Hematopoietic multipotent progenitor cell treated with erythropoietin and hydrocortisone succinate and interleukin-3 and kit ligand, for 6 days (in vitro differentiated cells): ENCODE results near the gene PPP3R2.
"Not testable (repeated sequence)": the region's sequence is repeated elsewhere in the genome, so short reads cannot be mapped to it uniquely, and the experiment has no call there.

ENCODE experiments used
- DNase-seq: peaks from one replicate; pipeline ENCODE4 v3.0.0-alpha.2; 2015

The PPP3R2 gene

GRCh38 chr9:101594796-101595195 is at the start of gene PPP3R2:
Gene PPP3R2 (minus strand): TSS chr9:101594969. CDS start chr9:101594921, 48 bp downstream.
- no peak for DNase-seq

DNA sequence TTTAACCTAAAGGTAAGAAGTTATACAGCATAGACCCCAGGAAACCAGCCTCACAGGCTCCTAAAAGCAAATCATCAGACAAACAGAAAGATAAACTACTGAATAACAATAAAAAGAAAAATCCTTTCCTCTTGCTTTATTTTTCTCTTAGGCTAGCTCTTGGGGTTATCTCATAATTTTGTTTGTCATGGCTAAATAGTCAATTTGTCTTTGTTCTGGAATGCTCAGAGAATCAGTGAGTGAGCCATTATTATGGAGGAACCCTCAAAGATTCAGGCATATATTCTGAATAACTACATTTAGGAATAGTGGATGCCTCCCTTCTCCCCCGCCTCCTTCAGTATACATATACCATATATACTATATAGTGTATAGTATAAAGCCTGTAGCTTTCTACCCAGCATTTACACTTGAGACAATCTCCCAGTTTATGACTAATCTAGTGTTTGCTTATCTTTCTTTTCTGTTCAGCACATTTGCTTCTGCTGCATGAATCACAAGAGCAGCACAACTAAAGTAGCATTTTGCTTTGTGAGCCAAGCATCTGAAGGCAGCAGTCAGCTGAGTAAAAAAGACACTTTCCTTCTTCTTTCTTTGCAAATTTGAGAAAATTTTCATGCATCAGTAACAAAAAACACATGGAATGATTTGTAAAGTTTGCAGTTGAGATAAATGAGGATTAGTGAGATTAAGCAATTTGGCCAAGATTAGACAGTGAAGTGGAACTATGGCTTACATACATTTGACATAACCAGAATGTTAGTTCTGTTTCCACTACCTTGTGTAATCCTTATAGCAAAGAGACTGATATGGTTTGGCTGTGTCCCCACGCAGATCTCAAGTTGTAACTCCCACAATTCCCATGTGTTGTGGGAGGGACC is 45.3 kb upstream of the PPP3R2 start:
- DNase-seq, result peak; percentile 69

GRCh38 chr9:101639311-101639710 is 44.5 kb upstream of the PPP3R2 start:
- no peak for DNase-seq

GRCh38 chr9:101636247-101636646 is 41.5 kb upstream of the PPP3R2 start:
- DNase-seq, result no peak

DNA sequence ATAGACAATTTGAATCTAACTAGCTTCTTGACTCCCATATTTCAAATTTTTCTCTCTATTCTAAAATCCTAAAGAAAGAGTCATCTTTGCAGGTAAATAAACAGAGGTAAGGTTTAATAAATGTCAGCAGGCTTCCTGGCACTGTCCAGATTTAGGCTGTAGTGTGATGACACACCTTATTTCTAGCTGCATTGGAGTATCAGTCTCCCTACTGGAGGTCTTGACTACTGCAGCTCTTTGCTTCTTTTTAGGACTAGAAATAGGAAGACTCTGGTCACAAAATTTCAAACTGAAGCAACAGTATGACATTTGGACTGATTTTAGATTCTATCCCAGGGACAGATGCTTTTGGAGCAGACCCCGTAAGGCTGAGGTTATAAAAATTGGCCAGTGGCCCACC is 40.7 kb upstream of the PPP3R2 start:
- no peak for DNase-seq

GRCh38 chr9:101634741-101635409 is 40.1 kb upstream of the PPP3R2 start:
- DNase-seq, result no peak

DNA sequence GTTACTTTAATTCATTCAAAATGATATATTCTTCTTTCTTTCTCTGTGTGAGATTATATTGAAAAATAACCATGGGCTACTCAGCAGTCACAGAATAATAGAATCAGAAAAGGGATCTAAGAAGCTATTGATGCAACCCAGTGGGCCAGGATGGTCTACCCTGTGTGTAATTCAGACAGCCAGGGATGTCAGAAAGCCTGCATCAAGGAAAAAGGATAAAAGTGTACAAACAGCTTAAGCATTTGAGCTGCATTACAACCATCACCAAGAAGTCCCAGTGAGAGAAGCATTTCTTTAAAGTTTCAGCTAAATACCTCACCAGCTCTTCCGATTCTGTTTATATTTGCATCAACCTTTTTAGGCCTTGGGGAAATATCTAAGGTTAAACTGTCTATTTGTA is 37.8 kb upstream of the PPP3R2 start:
- DNase-seq, result no peak

DNA sequence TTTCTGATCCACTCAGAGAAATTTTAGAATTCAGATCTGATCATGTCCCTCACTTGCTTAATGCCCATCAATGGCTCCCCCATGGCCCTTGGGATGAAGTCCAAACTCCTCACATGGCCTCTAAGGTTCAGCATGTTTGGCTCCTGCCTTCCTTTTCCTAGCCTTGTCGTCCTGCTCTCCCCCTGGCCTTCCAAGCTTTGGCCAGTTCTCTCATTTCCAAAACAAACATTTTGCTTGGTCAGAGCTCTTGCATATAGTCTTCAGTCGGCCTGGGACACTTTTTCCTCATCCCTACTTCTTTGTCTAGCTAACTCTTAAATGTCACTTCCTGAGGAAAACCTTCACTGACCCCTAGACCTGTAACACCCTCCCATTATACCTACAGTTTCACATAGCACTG is 37.1 kb upstream of the PPP3R2 start:
- no peak for DNase-seq

DNA sequence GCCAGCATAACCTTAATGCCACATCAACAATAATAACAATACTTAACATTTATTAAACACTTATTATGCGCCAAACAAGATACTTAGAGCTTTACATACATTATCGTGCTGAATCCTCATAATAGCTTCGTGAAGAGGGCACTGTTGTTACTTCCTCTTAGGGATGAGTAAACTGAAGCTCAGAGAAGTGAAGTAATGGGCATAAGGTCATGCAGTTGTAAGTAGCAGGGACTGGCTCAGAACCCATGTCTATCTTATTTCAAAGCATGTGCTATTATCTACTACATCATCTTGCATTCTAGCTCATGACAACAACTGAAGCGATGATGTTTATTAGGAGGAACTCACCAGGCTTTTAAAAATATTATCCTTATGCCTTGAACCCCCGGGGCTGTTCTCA is 34.9 kb upstream of the PPP3R2 start:
- DNase-seq, result peak; percentile 14

DNA sequence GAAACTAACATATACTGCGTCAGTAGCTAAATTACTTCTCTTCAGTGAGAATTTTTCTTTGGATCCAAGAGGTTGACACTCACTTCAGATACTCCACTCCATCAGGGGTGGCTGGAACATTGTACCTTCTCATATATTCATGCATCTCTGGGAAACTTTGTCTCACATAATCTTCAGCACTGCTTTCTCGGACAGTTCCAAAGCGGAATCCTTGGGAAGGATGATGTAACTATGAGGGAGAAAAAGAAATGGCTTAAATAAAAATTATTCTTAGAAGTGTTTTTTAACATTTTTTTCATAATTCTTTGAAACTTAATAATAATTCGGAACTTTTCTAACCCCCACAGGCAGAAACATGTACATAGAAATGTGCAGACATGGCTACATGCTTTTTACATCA is 33.4 kb upstream of the PPP3R2 start:
- peak; percentile 28 for DNase-seq

DNA sequence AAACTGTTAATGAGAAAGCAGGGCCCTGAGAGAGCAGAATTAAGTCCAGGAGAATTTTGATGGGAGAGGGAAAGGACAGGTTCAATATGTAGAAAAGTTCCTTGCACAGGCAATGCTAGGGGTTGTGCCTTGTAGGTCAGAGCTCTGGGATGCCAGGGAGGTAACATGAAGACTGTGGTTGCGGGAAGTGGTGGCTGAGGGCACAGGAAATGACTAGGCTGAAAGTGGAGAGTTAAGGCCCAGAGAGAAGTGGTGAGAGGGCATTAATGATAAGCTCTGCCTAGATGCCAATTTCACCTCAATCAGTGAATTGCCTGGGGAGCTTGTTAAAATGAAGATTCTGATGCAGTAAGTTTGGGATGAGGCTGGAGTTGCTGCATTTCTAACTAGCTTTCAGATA is 31.5 kb upstream of the PPP3R2 start:
- DNase-seq, result peak; percentile 80

- peak; percentile 20 for DNase-seq
Measured at GRCh38 chr9:101625876-101626275, 31.1 kb upstream of the PPP3R2 start.

DNA sequence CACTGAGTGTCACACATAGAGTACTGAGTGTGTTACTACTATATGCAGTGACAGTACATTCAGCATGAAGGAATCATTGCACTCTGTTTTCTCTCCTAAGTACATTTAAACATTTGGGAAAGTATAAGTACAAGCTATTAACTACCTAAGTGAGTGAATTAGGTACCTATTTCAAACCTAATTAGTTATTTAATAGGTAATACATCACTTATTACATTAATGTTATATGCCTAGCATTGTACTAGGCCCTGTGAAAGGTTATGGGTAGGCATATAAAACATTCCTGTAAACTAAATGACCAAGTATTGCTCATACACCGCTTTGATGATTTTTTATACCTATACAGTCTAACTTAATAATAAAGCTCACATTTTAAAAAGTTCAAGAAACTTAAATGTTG is 25.7 kb upstream of the PPP3R2 start:
- no peak for DNase-seq

GRCh38 chr9:101618698-101619097 is 23.9 kb upstream of the PPP3R2 start:
- DNase-seq, result no peak

DNA sequence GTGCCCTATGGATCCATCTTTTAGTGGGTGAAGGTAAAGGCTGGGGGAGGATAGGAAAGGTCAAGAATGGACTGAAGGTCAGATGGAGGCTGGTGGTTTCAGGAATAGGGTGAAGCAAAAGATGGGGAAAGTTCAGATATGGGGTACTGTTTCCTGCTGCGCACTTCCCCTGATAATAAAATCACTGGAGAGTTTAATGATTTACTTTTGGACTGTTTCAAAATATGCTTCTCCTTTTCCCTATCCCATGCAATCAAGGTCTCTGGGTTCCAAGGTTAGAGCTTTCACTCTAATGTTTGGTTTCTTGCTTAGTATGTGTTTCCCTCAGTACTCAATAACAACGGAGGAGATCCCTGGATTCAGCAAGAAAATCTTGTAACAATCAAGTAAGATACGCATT is 10.8 kb upstream of the PPP3R2 start:
- DNase-seq, result no peak

GRCh38 chr9:101604296-101604695 is 9.5 kb upstream of the PPP3R2 start:
- no peak for DNase-seq

- peak; percentile 89 for DNase-seq
Measured at GRCh38 chr9:101601904-101602765, 7.4 kb upstream of the PPP3R2 start.

DNA sequence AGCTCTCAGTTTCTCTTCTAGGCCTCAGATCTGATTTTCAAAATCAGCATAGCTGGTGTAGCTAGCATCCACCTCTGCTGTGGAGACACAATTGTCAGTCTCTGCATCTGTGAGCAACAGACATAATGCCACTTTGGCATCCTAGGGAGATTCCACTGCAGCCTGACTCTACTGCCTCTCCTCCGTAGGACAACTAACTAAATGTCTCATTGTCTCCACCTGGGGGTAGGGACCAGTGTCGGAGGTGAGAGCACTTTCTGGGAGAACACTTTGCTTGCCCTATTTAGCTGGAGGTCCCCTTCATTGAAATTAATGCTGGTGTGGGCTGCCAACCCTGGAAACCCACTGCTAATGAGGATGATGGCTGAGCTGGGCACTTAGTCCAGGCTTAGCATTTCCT is 1.4 kb downstream of the PPP3R2 start:
- DNase-seq, result no peak

- no peak for DNase-seq
Measured at GRCh38 chr9:101592788-101593187, 2.0 kb downstream of the PPP3R2 start.

DNA sequence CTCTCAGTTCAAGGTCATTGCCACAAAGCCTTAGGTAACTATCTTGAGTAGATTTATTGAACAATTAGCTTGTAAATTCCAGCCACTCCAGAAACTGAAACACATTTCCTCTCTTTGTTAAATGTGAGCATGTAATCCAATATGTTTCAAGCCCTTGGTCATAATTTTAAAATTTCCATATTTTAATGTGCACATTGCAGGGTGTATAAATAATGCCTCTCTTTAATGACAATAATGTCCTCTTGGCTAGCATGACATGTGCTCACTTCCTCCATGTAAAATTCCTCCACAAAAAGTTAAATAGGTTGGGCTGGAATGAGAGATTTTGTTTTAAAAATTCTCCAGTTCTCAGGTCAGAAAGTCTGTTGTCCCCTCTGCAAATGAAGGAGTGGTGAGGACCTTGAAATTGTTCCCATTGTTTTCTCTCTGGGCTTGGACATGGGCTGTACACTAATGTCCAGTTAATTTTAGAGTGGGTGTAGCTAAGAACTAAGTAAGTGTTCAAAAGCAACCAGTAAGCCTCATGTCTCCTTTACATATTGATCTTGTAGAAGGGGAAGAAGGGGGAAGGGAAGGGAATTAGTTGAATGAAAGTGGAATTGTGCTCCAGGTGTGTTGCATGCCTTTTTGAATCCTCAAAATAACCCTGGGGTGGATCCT is 2.9 kb downstream of the PPP3R2 start:
- no peak for DNase-seq

- no peak for DNase-seq
Measured at GRCh38 chr9:101590901-101591300, 3.9 kb downstream of the PPP3R2 start.

GRCh38 chr9:101590074-101590473 is 4.7 kb downstream of the PPP3R2 start:
- not testable (repeated sequence) for DNase-seq
